ENCODE results near the gene RBFOX1.

RBFOX1 gene

DNA sequence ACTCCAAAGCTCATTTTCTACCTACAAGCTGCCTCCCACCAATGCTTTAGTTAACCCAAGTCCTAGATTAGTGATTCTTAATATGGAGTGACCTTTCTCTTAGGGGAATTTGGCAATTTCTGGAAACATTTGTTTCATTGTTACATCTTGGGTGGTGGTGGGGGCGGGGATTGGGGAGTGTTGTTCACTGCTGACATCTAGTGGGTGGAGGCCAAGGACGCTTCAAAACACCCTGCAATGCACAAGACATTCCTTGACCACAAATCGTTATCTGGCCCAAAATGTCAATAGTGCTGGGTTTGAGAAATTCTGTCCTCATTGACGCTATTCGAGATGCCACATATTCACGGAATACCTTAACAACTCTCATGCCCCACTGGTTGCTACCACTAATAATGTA, 282.9 kb downstream of the RBFOX1 start:
- DNase-seq = no peak

DNA sequence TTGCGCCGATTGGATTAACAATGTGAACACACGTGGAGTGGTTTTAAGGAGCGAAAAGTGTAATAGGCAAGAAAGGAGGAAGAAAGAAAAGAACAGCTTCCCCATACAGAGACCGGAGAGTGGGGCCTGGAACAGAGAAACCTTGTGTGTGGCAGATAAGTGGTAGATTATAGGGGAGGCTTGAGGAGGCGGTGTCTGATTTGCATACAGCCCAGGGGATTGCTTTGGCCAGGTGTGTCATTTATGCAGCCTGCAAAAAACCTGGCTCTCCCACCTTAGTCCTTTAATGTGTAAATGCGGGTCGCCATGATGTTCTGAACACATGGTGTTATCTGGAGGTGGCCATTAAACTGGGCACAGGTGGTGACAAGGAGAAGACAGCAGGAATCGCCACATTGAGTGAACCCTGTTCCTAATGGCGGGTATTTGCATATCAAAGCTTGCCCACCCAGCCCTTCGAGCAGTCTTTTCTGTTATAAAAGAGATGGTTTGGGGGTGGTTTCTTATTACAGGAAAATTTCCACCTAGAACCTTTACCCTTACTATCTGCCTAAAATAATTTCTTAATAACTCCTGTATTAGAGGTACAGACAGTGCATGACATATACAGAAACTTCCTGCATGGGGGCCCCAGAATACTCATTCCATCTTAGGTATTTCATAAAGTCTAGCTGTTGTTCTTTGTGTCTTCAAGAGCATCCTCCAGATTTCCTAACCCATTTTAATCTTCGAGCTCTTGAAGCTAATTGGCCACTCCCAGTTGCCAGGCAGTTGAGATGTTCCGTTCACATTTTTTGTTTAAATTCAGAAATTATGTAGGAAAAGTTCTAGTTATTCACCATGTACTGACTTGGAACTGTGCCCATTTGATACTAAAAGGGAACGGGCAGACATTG, 292.5 kb downstream of the RBFOX1 start:
- DNase-seq = no peak

DNA sequence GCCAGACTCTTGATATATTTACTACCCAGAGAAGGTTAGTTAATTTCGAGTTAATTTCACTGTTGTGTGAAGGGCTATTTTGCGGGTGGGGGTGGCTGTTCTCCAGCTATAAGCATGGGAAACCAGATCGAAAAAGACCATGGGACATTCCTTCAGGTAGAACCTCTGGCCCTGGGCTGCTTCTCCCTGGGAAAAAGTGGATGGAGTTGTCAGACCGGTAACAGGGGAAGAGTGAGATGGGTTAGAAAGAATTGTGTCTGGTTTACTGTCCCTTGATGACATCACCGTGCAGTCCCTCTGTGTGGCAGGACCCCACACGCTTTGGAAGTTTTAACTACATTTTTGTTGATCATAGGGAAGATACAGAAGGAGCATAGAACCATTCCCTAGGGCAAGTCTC, 296.3 kb downstream of the RBFOX1 start:
- DNase-seq = no peak

DNA sequence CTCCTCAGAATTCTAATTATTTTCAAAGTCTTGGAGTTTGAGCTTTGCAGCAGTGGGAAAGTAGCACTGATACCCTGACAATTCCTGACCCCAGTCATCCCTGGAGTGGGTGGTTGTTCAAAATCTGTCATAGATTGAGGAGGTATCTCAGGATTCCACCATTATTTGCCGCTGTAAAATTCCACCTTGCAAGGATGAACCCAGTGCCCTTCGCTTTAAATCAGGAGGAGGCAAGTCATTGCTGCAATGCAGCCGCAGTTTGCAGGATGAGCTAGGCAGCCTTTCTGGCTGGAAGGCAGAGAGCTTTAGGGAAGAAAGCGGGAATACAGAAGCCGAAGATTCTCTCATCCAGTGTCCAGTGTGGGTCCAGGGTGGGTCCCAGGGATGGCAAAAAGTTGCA, 296.9 kb downstream of the RBFOX1 start:
- DNase-seq = no peak

DNA sequence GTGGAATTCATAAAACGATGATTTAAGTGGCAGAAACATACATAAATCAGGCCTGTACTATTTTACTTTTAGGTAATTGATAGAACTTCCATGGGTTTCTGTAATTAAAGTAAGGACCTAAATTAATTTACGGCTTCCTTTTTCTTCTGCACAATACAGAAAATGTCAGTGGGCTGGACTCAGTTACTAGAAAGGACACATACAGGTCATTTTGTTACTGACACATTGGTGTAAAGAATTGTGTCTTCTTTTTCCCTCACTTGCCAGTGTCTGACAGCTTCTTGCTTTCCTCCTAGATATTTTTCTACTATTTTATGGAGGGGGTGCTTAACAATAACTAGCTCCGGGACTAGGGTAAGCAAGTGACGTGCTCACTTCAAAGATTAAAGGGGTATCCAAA, 304.8 kb downstream of the RBFOX1 start:
- no peak for DNase-seq

DNA sequence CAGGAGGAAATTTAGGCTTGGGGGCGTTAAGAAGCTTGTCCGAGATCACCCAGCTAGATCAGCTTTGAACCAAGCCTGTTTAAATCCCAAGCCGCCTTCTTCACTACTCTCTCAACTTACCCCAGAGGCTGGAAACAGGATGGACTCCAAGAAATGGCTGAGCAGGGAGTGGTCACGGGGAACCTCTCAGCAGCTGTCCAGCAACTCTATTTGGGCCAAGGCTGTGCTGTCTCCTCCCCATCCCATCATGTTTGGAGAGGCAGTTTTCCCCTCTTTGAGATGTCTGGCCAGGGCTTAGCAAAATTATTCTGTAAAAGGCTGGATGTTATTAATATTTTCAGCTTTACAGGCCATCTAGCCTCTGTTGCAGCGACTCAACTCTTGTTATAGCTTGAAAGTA, 305.7 kb downstream of the RBFOX1 start:
- no peak for DNase-seq

DNA sequence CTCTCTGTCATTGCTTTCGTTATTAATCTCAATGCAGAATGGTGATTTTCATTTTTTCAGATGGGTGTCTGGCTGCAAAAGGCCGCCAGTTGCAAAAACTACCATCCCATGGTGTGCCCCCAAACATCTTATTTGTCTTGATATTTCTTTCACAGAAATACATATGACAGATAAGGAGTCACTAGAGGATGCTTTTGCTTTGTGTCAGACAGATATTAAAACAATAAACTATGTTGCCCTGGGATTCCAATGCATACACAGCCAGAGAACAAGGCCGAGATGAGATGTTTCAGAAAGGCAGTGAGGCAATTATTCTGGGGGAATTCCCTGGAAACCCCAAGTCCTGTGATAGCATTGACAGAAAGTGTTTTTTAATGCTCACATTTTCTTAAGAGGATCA, 307.7 kb downstream of the RBFOX1 start:
- no peak for DNase-seq

DNA sequence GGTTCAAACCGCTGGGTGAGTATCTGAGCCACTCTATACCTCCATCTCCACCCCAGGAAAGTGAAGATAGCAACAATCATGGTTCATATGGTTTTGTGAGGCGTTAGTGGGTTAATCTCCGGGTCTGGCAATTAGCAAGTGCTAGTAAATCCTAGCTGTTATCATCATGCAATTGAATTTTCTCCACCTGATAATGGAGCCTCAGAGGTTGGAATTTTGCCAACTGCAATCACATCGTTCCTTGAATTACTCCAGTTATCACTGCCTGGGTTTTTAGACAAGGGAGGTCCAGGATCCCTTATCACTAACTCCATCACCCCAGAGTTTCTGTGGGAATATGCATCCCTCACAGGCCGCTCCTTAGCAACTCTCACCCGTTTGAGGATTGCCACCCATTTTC, 311.5 kb downstream of the RBFOX1 start:
- no peak for DNase-seq

DNA sequence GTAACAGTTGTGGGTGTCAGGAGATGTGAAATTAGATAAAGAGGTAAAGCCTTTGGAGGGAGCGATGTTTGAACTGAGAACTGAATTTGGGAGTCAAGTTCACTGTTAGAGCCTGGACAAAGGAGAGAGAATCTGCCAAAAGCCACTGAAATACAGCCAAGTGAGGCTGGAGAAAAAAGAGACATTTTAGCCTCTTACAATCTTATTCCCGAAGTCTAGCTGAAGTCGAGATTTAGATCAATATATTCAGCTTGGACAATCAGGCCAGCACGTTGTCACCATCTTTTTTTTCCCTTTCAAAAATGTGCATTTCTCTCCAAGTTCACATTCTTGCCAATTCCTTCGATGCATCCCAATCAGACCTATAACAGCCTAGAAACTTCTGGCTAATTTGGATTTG, 312.2 kb downstream of the RBFOX1 start:
- no peak for DNase-seq

DNA sequence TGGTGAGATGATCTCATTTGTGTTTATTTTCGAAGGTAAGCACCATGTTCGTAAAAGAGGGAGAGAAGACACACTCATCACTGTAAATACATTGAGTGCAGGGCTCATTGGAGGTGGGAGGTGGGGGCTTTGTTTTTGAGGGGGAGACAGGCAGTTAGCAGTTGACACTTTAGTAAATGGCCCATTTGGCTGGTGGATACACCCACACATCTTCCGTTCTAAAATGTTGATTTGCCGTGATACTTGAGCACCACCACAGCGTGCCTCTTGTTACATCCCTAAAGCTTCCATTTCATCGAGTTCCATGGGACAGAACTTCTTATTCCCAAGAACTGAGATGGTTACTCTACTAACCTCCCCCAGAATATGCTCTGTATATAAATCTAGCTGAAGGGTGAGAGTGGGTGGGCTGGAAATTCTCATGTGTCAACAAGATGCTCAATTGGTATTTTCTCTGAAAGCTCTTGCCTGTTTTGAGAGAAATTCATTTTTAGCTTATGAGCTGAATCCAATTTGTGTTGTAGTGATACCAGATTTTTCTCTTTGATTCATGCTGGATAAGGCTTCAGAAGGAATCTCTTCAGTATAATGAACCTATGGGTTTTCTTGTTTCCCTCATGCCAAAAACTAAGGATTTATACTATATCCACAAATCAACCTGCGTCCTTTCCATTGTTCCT, 314.3 kb downstream of the RBFOX1 start:
- DNase-seq = no peak

DNA sequence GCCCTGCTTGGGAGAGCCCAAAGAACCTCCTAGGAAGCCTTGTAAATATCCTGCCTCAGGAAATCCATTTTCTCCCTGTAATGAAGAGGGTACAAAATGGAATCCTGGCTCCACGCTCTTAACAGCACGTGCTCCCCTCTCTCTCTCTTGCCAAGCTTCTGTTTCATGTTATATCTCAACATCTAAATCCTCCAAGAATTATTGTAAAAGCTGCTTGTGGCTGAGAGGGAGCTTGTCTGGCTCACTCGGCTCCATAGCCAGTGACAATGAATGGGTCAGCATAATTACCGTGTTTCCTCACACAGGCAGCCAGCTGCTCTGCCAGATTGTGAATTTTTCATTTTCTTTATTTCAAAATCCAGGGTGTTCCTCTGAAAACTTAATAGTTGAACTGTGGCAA, 317.8 kb downstream of the RBFOX1 start:
- no peak for DNase-seq

DNA sequence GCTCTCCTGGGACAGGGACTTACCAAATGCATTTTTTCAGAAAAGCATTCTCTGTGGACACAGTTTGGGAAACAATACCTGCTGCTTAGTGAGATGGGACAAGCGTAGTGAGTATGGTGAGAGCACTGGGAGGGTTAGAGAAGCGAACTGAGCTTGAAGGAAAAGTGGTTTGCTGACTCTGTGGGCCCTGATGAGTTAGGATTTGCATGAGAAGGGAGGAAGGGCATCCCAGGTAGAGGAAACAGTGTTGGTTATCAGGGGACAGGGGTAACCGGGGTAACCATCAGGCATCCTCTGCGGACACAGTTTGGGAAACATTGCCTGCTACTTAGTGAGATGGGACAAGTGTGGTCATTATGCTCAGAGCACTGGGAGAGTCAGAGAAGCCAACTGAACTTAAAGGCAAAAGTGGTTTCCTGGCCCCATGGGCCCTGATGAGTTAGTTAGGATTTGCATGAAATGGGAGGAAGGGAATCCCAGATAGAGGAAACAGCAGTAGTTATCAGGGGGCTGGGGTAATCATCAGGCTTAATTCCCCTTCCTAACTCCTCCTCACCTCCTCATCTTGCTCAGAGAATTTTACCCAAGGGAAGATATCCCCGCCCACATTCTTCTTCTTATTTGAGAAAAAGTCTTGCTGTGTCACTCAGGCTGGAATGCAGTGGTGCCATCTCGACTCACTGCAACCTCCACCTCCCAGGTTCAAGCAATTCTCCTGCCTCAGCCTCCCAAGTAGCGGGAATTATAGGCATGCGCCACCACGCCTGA, 319.3 kb downstream of the RBFOX1 start:
- DNase-seq = no peak

DNA sequence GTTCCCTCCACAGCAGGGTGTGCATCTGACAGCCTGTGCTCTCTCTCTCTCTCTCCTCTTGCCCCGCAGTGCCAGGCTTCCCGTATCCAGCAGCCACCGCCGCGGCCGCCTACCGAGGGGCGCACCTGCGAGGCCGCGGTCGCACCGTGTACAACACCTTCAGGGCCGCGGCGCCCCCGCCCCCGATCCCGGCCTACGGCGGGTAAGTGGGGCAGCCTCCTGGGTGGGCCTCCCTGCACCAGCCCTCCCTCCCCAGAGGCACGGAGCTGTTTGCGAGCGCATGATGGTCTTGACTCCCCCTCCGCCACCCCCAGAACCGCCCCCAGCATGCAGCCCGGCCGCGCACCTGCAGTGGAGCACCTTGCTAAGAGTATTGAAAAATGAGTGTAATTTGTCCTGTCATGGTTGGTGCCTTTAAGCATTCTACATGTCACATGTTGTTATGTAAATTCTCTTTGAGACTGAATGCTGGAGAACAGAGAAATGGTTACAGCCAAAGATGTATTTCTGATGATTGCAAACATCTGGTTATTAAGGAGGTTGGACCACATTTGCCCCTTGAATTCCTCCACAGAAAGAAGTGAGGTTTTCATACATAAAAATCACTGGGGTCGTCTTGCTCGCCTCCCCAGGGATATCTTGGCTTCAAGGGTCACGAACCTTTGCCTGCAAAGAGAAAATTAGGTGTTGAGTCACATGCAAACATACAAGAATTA, 321.3 kb downstream of the RBFOX1 start:
- no peak for DNase-seq

DNA sequence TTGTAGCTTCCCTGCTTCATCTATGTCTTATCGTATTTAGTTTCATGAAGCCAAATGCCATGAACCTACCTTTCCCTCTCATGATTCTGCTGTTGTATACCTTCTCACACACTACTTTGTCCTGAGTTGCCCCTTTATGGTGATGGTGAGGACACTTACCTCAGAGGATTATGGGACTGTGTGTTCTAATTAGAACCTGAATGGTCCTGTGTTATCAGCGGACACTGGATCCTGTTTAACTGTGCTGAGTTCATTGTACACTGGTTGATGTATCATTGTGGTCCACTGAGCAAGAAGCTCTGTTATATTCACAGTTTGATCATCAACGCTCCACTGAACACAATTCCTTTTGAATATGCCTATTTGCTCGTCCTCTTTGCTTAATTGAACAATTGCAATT, 343.0 kb downstream of the RBFOX1 start:
- no peak for DNase-seq

DNA sequence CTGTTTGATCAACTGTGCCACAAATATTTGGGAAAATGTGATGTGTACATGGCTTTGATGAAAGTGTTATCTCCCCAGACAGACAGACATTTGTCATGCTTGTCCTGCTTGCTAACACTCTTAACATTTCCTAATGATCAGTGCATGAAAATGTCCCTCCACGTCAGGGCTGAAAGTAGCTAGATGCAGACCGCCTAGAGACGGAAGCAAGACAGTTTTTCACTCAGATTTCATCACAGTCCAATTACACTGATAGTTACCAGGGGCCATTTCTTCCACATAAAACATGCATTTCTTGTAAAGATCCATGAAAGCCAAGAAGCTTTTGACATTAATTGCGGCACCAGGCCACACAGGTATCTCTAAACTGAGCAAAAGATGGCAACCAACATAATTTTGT, 347.7 kb downstream of the RBFOX1 start:
- no peak for DNase-seq

DNA sequence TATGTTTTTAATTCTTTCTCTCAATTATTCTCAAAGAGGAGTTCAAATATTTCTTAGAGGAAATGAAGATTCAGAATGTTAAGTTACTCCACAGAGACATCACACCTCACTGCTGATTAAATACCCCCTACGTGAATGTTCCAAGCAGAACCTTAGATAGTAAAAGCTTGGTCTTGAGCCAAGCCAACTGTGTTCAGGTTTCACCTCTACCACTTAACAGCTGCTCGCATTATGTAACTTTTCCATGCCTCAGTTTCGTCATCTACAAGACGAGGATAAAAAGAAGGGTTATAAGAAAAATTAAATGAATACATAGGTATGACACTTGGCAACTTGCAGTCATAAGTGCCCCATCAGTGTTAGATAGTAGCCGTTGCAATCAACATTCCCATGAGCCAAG, 356.2 kb downstream of the RBFOX1 start:
- no peak for DNase-seq

DNA sequence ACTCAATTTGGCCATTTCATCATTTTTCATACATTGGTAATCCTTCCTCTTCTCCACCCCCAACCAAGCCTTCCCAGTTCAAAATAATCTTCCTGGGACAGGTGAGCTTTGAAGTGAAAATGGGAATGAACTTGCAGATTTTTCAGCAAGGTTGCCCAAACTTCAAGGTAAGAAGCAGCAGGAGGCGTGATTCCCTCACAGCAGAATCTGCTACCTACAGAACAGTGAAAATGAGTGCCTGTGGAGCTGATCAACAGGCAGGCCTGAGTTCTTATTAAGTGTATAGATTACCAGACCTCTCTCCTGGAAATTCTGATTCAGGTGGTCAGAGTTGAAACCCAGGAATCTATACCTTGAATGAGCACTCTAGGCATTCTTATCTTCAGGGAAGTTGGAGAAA, 356.6 kb downstream of the RBFOX1 start:
- DNase-seq = no peak

DNA sequence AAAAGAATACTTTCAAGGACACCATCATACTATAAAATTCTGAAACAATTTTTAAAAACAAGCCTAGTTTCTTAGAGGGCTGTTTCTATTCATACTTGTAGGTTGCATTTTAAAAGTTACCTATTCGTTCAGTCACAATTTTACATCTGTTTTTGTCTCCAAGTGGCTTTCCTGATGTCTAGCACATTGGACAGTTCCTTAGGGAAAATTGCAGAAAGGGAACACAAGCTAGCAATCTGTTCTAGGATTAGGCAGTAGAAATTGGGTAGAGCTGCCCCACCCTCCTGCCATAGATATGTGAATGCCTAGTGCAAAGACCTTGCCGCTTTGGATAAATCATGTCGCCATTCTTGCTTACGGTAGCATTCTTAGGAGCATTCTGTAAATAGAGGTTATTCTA, 358.9 kb downstream of the RBFOX1 start:
- DNase-seq = no peak

DNA sequence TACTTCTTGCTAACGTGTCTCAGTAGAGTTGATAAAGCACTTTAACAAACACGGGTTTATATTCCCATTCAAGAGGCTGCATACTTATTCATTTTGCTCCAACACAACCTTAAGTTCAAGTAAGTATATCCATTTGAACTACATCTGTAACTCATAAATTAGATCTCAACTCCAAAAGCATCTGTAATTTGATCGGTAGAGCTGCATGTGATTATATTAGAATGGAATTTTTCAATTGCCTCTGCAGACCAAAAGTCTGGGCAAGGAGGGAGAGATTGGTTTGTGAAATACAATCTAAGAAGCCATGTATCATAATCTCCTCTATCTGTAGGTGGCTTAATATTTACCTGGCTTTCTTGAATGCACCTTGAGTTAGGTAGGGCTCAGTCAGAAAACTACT, 371.0 kb downstream of the RBFOX1 start:
- DNase-seq = no peak

DNA sequence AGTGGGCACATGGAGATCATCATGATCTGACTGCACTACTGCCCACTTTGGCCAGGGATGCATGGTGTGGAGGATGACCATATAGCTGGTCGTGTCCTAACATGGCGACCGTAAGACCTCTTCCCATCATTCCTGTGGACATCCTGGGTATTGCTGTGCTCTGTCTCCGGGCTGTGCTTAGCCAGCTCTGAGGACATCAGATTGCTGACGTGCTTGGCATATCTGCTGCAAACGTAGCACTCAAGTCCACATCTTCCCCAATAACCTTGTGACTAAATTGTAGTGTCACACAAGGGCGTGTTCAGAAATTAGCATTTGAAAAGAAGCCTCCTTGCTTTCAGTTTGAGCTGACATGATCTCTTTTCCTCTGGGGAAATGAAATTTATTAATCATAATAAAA, 373.2 kb downstream of the RBFOX1 start:
- no peak for DNase-seq

DNA sequence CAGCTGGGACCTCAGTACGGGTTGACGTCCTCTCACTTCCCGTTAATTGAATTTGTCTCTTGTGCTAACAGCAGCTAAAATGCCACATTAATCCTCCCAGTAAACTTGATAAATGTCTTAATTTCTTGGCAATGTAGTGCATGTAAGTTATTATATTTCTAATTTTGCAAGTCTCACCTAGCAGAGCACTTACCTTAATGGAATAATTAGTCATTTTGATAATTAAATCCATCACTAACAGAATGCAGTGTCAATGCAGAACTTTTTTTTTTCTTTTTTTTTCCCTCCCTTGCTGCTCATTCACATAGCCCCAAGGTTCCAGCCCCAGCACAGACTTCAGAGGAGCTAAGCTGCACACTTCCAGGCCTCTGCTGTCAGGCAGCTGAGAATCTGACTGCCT, 376.5 kb downstream of the RBFOX1 start:
- no peak for DNase-seq

DNA sequence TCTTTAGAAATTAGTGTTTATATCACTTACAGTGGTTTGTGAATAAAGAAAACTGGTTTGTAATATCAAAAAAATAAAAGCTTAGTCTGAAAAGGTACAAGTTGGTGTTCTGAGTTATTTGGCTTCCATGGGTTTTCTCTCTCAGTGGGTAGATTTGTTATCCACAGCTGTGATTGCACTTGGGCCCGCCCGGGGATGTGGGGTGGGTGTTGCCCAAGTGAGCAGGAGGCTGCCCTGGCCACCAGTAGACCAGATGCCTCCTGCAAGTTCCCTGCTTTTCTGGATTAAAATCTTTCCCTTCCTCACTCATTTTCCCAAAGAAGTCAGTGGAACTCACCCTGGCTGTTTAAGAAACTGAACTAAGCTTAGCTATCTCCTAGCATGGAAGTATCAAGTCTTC, 380.6 kb downstream of the RBFOX1 start:
- DNase-seq = no peak

DNA sequence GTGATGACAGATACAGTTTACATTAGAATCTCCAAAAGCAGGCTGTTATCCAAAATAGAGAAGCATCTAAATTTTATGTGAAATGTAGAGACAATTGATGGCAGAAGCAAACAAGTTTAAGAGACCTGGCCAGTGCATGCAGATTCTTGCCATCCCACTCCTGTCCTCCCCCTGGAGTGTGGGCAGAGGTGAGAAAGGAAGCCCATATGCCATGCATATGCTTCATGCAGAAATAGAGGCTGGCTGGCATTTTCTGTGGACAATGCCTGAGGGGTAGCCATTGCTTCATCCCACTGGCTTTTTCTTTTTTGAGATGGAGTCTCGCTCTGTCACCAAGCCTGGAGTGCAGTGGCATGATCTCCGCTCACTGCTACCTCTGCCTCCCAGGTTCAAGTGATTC, 382.1 kb downstream of the RBFOX1 start:
- no peak for DNase-seq
